MCF 10A (cell line): ENCODE measurements around the gene CBLC. TPM values are rescaled to one million over a fixed set of nuclear protein-coding genes. Genes with fewer than 3 reads are reported as not detected.
A peak's percentile ranks its signal among the peaks of the same experiment; 100 is the strongest.

Source experiments
- BruUV-seq: library from RNA; stranded (reverse); fragments of 400-500 nt; replicated peaks from 2 replicates; lab custom pipeline; 2021; lab: Mats Ljungman, UMichigan
- CTCF ChIA-PET: fragments of 300-600 bp; sonication (Branson Sonifier 250); formaldehyde crosslinking; extraction: SDS; loops from one replicate; lab custom pipeline; 2021; ENCODE audit warnings: antibody characterized with exemption, inconsistent platforms; lab: Yijun Ruan, JAX
- POLR2A ChIA-PET: fragments of 300-600, 350-650 bp; sonication (Branson Sonifier 250); formaldehyde crosslinking; extraction: SDS; loops from one replicate; lab custom pipeline; 2020; ENCODE audit warnings: antibody characterized with exemption, inconsistent platforms; lab: Yijun Ruan, JAX
- DNase-seq: peaks from one replicate; pipeline ENCODE4 v3.0.0-alpha.2; 2018; ENCODE audit not compliant: unreplicated experiment
- H3K27ac Mint-ChIP-seq: one replicate; pipeline ENCODE4 v1.8.0; 2022; ENCODE audit warnings: mild to moderate bottlenecking, low read depth, mixed read lengths; ENCODE audit not compliant: unreplicated experiment
- H3K27me3 Mint-ChIP-seq: one replicate; pipeline ENCODE4 v1.8.0; 2022; ENCODE audit warnings: mixed read lengths; ENCODE audit not compliant: insufficient read depth, unreplicated experiment
- H3K36me3 Mint-ChIP-seq: one replicate; pipeline ENCODE4 v1.8.0; 2022; ENCODE audit warnings: mild to moderate bottlenecking, moderate library complexity, mixed read lengths; ENCODE audit not compliant: insufficient read depth, unreplicated experiment
- H3K4me1 Mint-ChIP-seq: one replicate; pipeline ENCODE4 v1.8.0; 2022; ENCODE audit warnings: mixed read lengths; ENCODE audit not compliant: insufficient read depth, unreplicated experiment
- H3K4me3 Mint-ChIP-seq: one replicate; pipeline ENCODE4 v1.8.0; 2022; ENCODE audit warnings: mild to moderate bottlenecking, moderate library complexity, mixed read lengths; ENCODE audit not compliant: unreplicated experiment
- H3K9me3 Mint-ChIP-seq: one replicate; pipeline ENCODE4 v1.8.0; 2022; ENCODE audit warnings: mixed read lengths; ENCODE audit not compliant: unreplicated experiment
- CTCF ChIP-seq: fragments of 200-600 bp; IDR thresholded peaks from one replicate; pipeline ENCODE4 v1.8.0; 2022; ENCODE audit warnings: antibody characterized with exemption, mild to moderate bottlenecking; ENCODE audit not compliant: unreplicated experiment
- intact Hi-C: fragments of 100-400 bp; cut with micrococcal nuclease; formaldehyde crosslinking; loops from 2 replicates; pipeline ENCODE4 v1.14.1; 2022
- total RNA-seq: library from RNA; stranded (reverse); gene quantifications from 2 replicates; pipeline ENCODE4 v1.2.3, GENCODE V29; 2022

The CBLC gene
- total RNA-seq, 1 experiment from 2014 or later, result 14.6 TPM

GRCh38 chr19:44796701-44797115, 19.0 kb downstream of the CBLC start:
- BruUV-seq, result no TSS peak
- Mint-ChIP-seq H3K4me3 (no peak overlapping the region), H3K36me3 (peaks cover 29% of the 10 kb centered on the region), H3K27me3 (no peaks in the 10 kb centered on the region), H3K9me3 (no peaks in the 10 kb centered on the region), H3K4me1 (no peaks in the 10 kb centered on the region), H3K27ac (no peak overlapping the region)
- POLR2A ChIA-PET, result no interaction called here
- TF ChIP-seq CTCF, result no peak
- intact Hi-C loops, result no loop called here
- no peak for DNase-seq
- CTCF ChIA-PET, result interaction anchor here (2.8 to 3.9 kb wide), 2 partner anchors 13 to 73 kb away, joined by 8 to 27 read pairs; no protein-coding TSS in a partner anchor

GRCh38 chr19:44799627-44800346, 22.1 kb downstream of the CBLC start:
- intact Hi-C loops, result loop anchor here (2.0 kb wide), 1 partner anchor 45 kb away; no protein-coding TSS in a partner anchor
- BruUV-seq, result no TSS peak
- POLR2A ChIA-PET, result interaction anchor here (0.6 to 1.2 kb wide), 2 partner anchors 10 to 45 kb away, joined by 3 to 5 read pairs; no protein-coding TSS in a partner anchor
- no peak for DNase-seq
- CTCF ChIA-PET, result interaction anchor here (0.5 to 2.4 kb wide), 3 partner anchors 76 to 459 kb away, joined by 3 to 8 read pairs (median 3); no protein-coding TSS in a partner anchor
- H3K9me3 Mint-ChIP-seq, result no peaks in the 10 kb centered on the region
- no peaks in the 10 kb centered on the region for H3K4me1 Mint-ChIP-seq
- TF ChIP-seq CTCF, result no peak
- peaks cover 22% of the 10 kb centered on the region for H3K36me3 Mint-ChIP-seq
- H3K27ac Mint-ChIP-seq, result no peak overlapping the region
- no peak overlapping the region for H3K4me3 Mint-ChIP-seq
- no peaks in the 10 kb centered on the region for H3K27me3 Mint-ChIP-seq

GRCh38 chr19:44800461-44800860, 22.8 kb downstream of the CBLC start:
- Mint-ChIP-seq H3K27me3 (no peaks in the 10 kb centered on the region), H3K27ac (no peak overlapping the region), H3K4me3 (no peak overlapping the region), H3K4me1 (no peaks in the 10 kb centered on the region), H3K36me3 (peaks cover 19% of the 10 kb centered on the region), H3K9me3 (no peaks in the 10 kb centered on the region)
- POLR2A ChIA-PET, result no interaction called here
- TF ChIP-seq CTCF, result peak; percentile 95
- peak; percentile 84 for DNase-seq
- no TSS peak for BruUV-seq
- intact Hi-C loops, result loop anchor here (2.0 kb wide), 1 partner anchor 44 kb away; no protein-coding TSS in a partner anchor
- CTCF ChIA-PET, result no interaction called here
